HEK293 (cell line): ENCODE measurements around the gene UNC13A.

ENCODE experiments used
- CTCF ChIA-PET: fragments of 350-600 bp; formaldehyde crosslinking; extraction: SDS; loops from one replicate; lab custom pipeline; 2021; ENCODE audit warnings: antibody characterized with exemption; lab: Yijun Ruan, JAX
- POLR2A ChIA-PET: fragments of 300-600 bp; formaldehyde crosslinking; extraction: SDS; loops from one replicate; lab custom pipeline; 2020; ENCODE audit warnings: antibody characterized with exemption, inconsistent platforms; lab: Yijun Ruan, JAX
- H3K27ac ChIP-seq: fragments of 200-500 bp; sonication (Bioruptor generic); 2 replicates; pipeline ENCODE4 v1.5.1; 2014; ENCODE audit warnings: low read depth, low read length, control low read depth, inconsistent platforms; ENCODE audit errors: extremely low read depth
- H3K36me3 ChIP-seq, 2 experiments: fragments of 200-500 bp in 1 of 2; sonication (Bioruptor generic) in 1 of 2; 1 replicate in 1 of 2; 2 replicates in 1 of 2; pipeline ENCODE4 v1.5.1; 2014 to 2017; ENCODE audit warnings: inconsistent platforms in 2 of 2, low read length in 2 of 2; ENCODE audit not compliant: control insufficient read depth in 2 of 2, insufficient read depth in 1 of 2
- H3K4me1 ChIP-seq: fragments of 200-500 bp; sonication (Bioruptor generic); 2 replicates; pipeline ENCODE4 v1.5.1; 2014; ENCODE audit warnings: mild to moderate bottlenecking, low read length, inconsistent platforms; ENCODE audit not compliant: control insufficient read depth, insufficient read depth
- H3K4me3 ChIP-seq: 2 replicates; pipeline ENCODE4 v1.5.1; 2011; ENCODE audit warnings: low read depth, mild to moderate bottlenecking, control low read depth, low read length, moderate library complexity
- H3K9me3 ChIP-seq: fragments of 200-500 bp; sonication (Bioruptor generic); 2 replicates; pipeline ENCODE4 v1.5.1; 2014; ENCODE audit warnings: low read depth, low read length, inconsistent platforms; ENCODE audit not compliant: control insufficient read depth, insufficient read depth
- OVOL3 ChIP-seq: fragments of 450-650 bp; formaldehyde crosslinking; IDR thresholded peaks from 2 replicates; pipeline ENCODE4 v1.5.1; 2016; ENCODE audit warnings: missing biosample characterization, missing genetic modification characterization
- YY1 ChIP-seq: fragments of 450-650 bp; formaldehyde crosslinking; IDR thresholded peaks from 2 replicates; pipeline ENCODE4 v1.5.1; 2018; ENCODE audit warnings: missing biosample characterization, missing genetic modification characterization
- ZBTB1 ChIP-seq: fragments of 450-650 bp; formaldehyde crosslinking; IDR thresholded peaks from 2 replicates; pipeline ENCODE4 v1.5.1; 2016; ENCODE audit warnings: missing biosample characterization, missing genetic modification characterization
- ZNF112 ChIP-seq: fragments of 450-650 bp; formaldehyde crosslinking; IDR thresholded peaks from 2 replicates; pipeline ENCODE4 v1.5.0; 2017; ENCODE audit warnings: missing biosample characterization, missing genetic modification characterization
- ZNF146 ChIP-seq: fragments of 450-650 bp; formaldehyde crosslinking; IDR thresholded peaks from 2 replicates; pipeline ENCODE4 v1.5.1; 2016; ENCODE audit warnings: missing biosample characterization, missing genetic modification characterization
- ZNF175 ChIP-seq: fragments of 450-650 bp; formaldehyde crosslinking; IDR thresholded peaks from 2 replicates; pipeline ENCODE4 v1.5.1; 2016; ENCODE audit warnings: missing biosample characterization, missing genetic modification characterization
- ZNF2 ChIP-seq: fragments of 450-650 bp; formaldehyde crosslinking; IDR thresholded peaks from 2 replicates; pipeline ENCODE4 v1.5.1; 2016; ENCODE audit warnings: missing biosample characterization, missing genetic modification characterization
- ZNF324 ChIP-seq: fragments of 450-650 bp; formaldehyde crosslinking; IDR thresholded peaks from 2 replicates; pipeline ENCODE4 v1.5.1; 2016; ENCODE audit warnings: missing biosample characterization, missing genetic modification characterization
- ZNF335 ChIP-seq: fragments of 450-650 bp; formaldehyde crosslinking; conservative IDR thresholded peaks from 2 replicates; pipeline ENCODE4 v1.5.1; 2016; ENCODE audit warnings: missing biosample characterization, missing genetic modification characterization
- ZNF354C ChIP-seq: fragments of 450-650 bp; formaldehyde crosslinking; IDR thresholded peaks from 2 replicates; pipeline ENCODE4 v1.5.1; 2016; ENCODE audit warnings: missing biosample characterization, missing genetic modification characterization, low read depth, borderline replicate concordance
- ZNF426 ChIP-seq: fragments of 450-650 bp; formaldehyde crosslinking; IDR thresholded peaks from 2 replicates; pipeline ENCODE4 v1.5.1; 2017; ENCODE audit warnings: missing biosample characterization, missing genetic modification characterization, mild to moderate bottlenecking, inconsistent platforms, moderate library complexity
- ZNF629 ChIP-seq: fragments of 450-650 bp; formaldehyde crosslinking; IDR thresholded peaks from 2 replicates; pipeline ENCODE4 v1.5.1; 2017; ENCODE audit warnings: missing biosample characterization, missing genetic modification characterization
- ZNF701 ChIP-seq: fragments of 450-650 bp; formaldehyde crosslinking; IDR thresholded peaks from 2 replicates; pipeline ENCODE4 v1.5.1; 2016; ENCODE audit warnings: missing biosample characterization, missing genetic modification characterization
- ZNF837 ChIP-seq: fragments of 450-650 bp; formaldehyde crosslinking; IDR thresholded peaks from 2 replicates; pipeline ENCODE4 v1.5.1; 2016; ENCODE audit warnings: missing biosample characterization, missing genetic modification characterization
- TF ChIP-seq, protein P1 (sequence below): fragments of 450-650 bp; formaldehyde crosslinking; IDR thresholded peaks from 2 replicates; pipeline ENCODE4 v1.5.1; 2016; ENCODE audit warnings: missing biosample characterization, missing genetic modification characterization
- TF ChIP-seq, protein P2 (sequence below): fragments of 450-650 bp; formaldehyde crosslinking; IDR thresholded peaks from 2 replicates; pipeline ENCODE4 v1.5.1; 2016; ENCODE audit warnings: missing biosample characterization, missing genetic modification characterization
- TF ChIP-seq, protein P3 (sequence below): fragments of 450-650 bp; formaldehyde crosslinking; IDR thresholded peaks from 2 replicates; pipeline ENCODE4 v1.5.1; 2016; ENCODE audit warnings: missing biosample characterization, missing genetic modification characterization
- TF ChIP-seq, protein P4 (sequence below): fragments of 450-650 bp; formaldehyde crosslinking; IDR thresholded peaks from 2 replicates; pipeline ENCODE4 v1.5.1; 2017; ENCODE audit warnings: missing biosample characterization, missing genetic modification characterization
- TF ChIP-seq, protein P5 (sequence below): fragments of 450-650 bp; formaldehyde crosslinking; IDR thresholded peaks from 2 replicates; pipeline ENCODE4 v1.5.1; 2017; ENCODE audit warnings: missing biosample characterization, missing genetic modification characterization
- TF ChIP-seq, protein P6 (sequence below): fragments of 450-650 bp; formaldehyde crosslinking; IDR thresholded peaks from 2 replicates; pipeline ENCODE4 v1.5.1; 2017; ENCODE audit warnings: missing biosample characterization, missing genetic modification characterization

The UNC13A gene

DNA sequence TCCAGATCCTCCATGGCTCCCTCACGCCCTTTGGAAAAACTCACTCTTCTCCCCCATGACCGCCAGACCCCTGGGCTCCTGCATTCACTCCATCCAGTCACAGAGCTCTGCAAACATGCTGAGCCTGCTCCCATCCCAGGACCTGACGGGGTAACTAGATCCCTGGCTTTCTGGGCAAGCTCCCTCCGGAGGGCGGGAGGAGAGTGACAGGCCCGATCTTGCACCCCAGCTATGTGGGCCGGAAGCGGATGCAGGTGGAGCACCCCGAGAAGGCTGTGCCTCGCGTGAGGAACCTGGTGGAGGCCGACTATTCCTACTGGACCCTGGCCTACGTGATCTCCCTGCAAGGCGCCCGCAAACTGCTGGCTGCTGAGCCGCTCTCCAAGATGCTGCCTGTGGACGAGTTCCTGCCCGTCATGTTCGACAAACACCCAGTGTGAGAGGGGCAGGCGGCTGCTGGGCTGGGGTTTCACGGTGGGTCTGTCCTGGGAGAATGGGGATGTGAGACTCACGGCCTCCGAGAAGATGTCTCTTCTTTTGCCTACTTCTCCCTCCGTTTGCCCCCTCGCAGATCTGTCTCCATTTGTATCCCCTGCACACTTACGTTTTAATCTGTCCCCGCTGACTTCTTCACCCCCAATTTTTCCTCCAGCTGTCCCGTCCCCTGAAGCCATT, 107.5 kb downstream of the UNC13A start:
- Histone ChIP-seq H3K9me3 (no peaks in the 10 kb centered on the region), H3K4me1 (no peaks in the 10 kb centered on the region)
- no peak for TF ChIP-seq ZNF175
- TF ChIP-seq, all 188 proteins: peak for 0
- ChIA-PET POLR2A (interaction anchor here (1.1 to 1.4 kb wide), 3 partner anchors 23 to 279 kb away, joined by 5 to 12 read pairs (median 7); partner anchors contain the start of gene RPL18A), CTCF (interaction anchor here (0.7 to 1.9 kb wide), 2 partner anchors 84 to 181 kb away, joined by 3 to 8 read pairs; no protein-coding TSS in a partner anchor)
- peaks cover under 1 to 54% of the 10 kb centered on the region in 2 experiments; a peak in 2 of 3 replicates for H3K36me3 ChIP-seq
- H3K27ac ChIP-seq, result no peak overlapping the region
- no peak overlapping the region for H3K4me3 ChIP-seq

DNA sequence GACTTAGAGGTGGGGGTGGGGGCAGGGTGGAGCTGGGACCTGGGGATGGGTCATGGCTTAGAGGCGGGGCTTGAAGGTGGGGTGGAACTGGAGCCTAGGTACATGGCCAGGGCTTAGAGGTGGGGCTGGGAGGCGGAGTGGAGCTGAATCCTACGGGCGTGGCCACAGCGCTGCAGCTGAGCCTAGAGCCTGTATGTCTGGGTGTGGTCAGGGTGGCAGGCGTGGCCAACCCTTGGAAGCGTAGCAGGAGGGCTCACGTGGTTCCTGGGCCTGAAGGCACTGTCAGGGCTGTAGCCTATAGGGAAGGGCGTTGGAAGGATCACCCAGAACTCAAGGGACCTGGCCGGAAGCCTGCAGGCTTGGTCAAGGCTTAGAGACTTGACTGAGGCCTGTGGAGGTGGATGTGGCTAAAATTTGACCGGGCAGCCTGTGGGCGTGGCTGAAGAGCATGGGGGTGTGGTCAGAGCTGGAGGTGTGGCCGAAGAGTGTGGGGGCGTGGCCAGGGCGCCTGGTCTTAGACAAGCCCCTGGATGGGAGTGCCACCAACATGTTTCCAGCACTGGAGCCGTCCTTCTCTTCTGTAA, 108.4 kb downstream of the UNC13A start:
- Histone ChIP-seq H3K4me1 (no peaks in the 10 kb centered on the region), H3K36me3 (peaks cover 8 to 57% of the 10 kb centered on the region in 2 experiments; a peak in 2 of 3 replicates), H3K27ac (no peak overlapping the region), H3K4me3 (no peak overlapping the region), H3K9me3 (no peaks in the 10 kb centered on the region)
- ChIA-PET CTCF (interaction anchor here (0.7 to 1.9 kb wide), 4 partner anchors 26 to 185 kb away, joined by 3 to 8 read pairs (median 4); partner anchors contain the start of gene CCDC194), POLR2A (interaction anchor here (0.7 to 1.4 kb wide), 5 partner anchors 23 to 280 kb away, joined by 5 to 12 read pairs (median 7); partner anchors contain the start of gene RPL18A)
- TF ChIP-seq ZNF354C (tag by site-specific recombination) (no peak), ZNF837 (tag by site-specific recombination) (no peak), ZNF2 (tag by site-specific recombination) (no peak), OVOL3 (tag by site-specific recombination) (no peak), ZNF146 (no peak), ZNF701 (tag by site-specific recombination) (no peak), ZNF426 (no peak), ZBTB1 (tag by site-specific recombination) (no peak), ZNF335 (tag by site-specific recombination) (0 out of 2 replicates have a peak, but pooled peaks have one; percentile 26), YY1 (no peak), ZNF112 (tag by site-specific recombination) (no peak), ZNF324 (tag by site-specific recombination) (no peak), ZNF629 (no peak)
- TF ChIP-seq, protein P1, sequence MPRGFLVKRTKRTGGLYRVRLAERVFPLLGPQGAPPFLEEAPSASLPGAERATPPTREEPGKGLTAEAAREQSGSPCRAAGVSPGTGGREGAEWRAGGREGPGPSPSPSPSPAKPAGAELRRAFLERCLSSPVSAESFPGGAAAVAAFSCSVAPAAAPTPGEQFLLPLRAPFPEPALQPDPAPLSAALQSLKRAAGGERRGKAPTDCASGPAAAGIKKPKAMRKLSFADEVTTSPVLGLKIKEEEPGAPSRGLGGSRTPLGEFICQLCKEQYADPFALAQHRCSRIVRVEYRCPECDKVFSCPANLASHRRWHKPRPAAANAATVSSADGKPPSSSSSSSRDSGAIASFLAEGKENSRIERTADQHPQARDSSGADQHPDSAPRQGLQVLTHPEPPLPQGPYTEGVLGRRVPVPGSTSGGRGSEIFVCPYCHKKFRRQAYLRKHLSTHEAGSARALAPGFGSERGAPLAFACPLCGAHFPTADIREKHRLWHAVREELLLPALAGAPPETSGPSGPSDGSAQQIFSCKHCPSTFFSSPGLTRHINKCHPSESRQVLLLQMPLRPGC (tag by site-specific recombination), result no peak
- TF ChIP-seq, protein P2, sequence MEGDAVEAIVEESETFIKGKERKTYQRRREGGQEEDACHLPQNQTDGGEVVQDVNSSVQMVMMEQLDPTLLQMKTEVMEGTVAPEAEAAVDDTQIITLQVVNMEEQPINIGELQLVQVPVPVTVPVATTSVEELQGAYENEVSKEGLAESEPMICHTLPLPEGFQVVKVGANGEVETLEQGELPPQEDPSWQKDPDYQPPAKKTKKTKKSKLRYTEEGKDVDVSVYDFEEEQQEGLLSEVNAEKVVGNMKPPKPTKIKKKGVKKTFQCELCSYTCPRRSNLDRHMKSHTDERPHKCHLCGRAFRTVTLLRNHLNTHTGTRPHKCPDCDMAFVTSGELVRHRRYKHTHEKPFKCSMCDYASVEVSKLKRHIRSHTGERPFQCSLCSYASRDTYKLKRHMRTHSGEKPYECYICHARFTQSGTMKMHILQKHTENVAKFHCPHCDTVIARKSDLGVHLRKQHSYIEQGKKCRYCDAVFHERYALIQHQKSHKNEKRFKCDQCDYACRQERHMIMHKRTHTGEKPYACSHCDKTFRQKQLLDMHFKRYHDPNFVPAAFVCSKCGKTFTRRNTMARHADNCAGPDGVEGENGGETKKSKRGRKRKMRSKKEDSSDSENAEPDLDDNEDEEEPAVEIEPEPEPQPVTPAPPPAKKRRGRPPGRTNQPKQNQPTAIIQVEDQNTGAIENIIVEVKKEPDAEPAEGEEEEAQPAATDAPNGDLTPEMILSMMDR (tag by site-specific recombination), result no peak
- TF ChIP-seq, protein P3, sequence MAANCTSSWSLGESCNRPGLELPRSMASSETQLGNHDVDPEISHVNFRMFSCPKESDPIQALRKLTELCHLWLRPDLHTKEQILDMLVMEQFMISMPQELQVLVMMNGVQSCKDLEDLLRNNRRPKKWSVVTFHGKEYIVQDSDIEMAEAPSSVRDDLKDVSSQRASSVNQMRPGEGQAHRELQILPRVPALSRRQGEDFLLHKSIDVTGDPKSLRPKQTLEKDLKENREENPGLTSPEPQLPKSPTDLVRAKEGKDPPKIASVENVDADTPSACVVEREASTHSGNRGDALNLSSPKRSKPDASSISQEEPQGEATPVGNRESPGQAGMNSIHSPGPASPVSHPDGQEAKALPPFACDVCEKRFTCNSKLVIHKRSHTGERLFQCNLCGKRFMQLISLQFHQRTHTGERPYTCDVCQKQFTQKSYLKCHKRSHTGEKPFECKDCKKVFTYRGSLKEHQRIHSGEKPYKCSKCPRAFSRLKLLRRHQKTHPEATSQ (tag by site-specific recombination), result no peak
- TF ChIP-seq, protein P4, sequence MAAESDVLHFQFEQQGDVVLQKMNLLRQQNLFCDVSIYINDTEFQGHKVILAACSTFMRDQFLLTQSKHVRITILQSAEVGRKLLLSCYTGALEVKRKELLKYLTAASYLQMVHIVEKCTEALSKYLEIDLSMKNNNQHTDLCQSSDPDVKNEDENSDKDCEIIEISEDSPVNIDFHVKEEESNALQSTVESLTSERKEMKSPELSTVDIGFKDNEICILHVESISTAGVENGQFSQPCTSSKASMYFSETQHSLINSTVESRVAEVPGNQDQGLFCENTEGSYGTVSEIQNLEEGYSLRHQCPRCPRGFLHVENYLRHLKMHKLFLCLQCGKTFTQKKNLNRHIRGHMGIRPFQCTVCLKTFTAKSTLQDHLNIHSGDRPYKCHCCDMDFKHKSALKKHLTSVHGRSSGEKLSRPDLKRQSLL, result peak; percentile 88
- TF ChIP-seq, protein P5, sequence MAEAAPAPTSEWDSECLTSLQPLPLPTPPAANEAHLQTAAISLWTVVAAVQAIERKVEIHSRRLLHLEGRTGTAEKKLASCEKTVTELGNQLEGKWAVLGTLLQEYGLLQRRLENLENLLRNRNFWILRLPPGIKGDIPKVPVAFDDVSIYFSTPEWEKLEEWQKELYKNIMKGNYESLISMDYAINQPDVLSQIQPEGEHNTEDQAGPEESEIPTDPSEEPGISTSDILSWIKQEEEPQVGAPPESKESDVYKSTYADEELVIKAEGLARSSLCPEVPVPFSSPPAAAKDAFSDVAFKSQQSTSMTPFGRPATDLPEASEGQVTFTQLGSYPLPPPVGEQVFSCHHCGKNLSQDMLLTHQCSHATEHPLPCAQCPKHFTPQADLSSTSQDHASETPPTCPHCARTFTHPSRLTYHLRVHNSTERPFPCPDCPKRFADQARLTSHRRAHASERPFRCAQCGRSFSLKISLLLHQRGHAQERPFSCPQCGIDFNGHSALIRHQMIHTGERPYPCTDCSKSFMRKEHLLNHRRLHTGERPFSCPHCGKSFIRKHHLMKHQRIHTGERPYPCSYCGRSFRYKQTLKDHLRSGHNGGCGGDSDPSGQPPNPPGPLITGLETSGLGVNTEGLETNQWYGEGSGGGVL (tag by site-specific recombination), result no peak
- TF ChIP-seq, protein P6, sequence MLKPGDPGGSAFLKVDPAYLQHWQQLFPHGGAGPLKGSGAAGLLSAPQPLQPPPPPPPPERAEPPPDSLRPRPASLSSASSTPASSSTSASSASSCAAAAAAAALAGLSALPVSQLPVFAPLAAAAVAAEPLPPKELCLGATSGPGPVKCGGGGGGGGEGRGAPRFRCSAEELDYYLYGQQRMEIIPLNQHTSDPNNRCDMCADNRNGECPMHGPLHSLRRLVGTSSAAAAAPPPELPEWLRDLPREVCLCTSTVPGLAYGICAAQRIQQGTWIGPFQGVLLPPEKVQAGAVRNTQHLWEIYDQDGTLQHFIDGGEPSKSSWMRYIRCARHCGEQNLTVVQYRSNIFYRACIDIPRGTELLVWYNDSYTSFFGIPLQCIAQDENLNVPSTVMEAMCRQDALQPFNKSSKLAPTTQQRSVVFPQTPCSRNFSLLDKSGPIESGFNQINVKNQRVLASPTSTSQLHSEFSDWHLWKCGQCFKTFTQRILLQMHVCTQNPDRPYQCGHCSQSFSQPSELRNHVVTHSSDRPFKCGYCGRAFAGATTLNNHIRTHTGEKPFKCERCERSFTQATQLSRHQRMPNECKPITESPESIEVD (tag by site-specific recombination), result no peak
